OCI-LY7 (cell line): ENCODE measurements around the gene GPHA2. TPM values are rescaled to one million over a fixed set of nuclear protein-coding genes. Genes with fewer than 3 reads are reported as not detected.

ENCODE experiments used
- BruUV-seq: library from RNA; stranded (reverse); fragments of 400-500 nt; replicated peaks from 2 replicates; lab custom pipeline; 2021; lab: Mats Ljungman, UMichigan
- CTCF ChIA-PET: fragments of 300-600 bp; sonication (Branson Sonifier 250); formaldehyde crosslinking; loops from one replicate; lab custom pipeline; 2022; ENCODE audit warnings: antibody characterized with exemption; ENCODE audit not compliant: unreplicated experiment; lab: Charles Lee
- POLR2A ChIA-PET: fragments of 300-600 bp; sonication (Branson Sonifier 250); formaldehyde crosslinking; loops from one replicate; lab custom pipeline; 2022; ENCODE audit warnings: antibody characterized with exemption; lab: Charles Lee
- DNase-seq: peaks from one replicate; pipeline ENCODE4 v3.0.0-alpha.2; 2015; ENCODE audit warnings: low spot score
- H2AFZ ChIP-seq: fragments of 200-600 bp; sonication (generic), shearing (Covaris generic); 2 replicates; pipeline ENCODE4 v1.6.1; 2014; ENCODE audit warnings: mild to moderate bottlenecking, antibody characterized with exemption, low read length, moderate library complexity
- H3K27ac ChIP-seq: fragments of 200-600 bp; sonication (generic); 2 replicates; pipeline ENCODE4 v1.5.1; 2014; ENCODE audit warnings: mixed run types, low read depth, mild to moderate bottlenecking, moderate library complexity, low read length, inconsistent platforms; ENCODE audit not compliant: poor library complexity, severe bottlenecking
- H3K36me3 ChIP-seq: fragments of 200-600 bp; sonication (generic); 2 replicates; pipeline ENCODE4 v1.6.1; 2014; ENCODE audit warnings: mild to moderate bottlenecking, antibody characterized with exemption, low read length, moderate library complexity, mixed read lengths; ENCODE audit not compliant: insufficient read depth
- H3K4me1 ChIP-seq: fragments of 200-600 bp; sonication (generic); 2 replicates; pipeline ENCODE4 v1.5.1; 2014; ENCODE audit warnings: mild to moderate bottlenecking, low read length; ENCODE audit not compliant: insufficient read depth, poor library complexity, severe bottlenecking
- H3K4me2 ChIP-seq: fragments of 200-600 bp; sonication (generic); 2 replicates; pipeline ENCODE4 v1.6.1; 2014; ENCODE audit warnings: mild to moderate bottlenecking, low read length
- H3K4me3 ChIP-seq: fragments of 200-600 bp; sonication (generic); 2 replicates; pipeline ENCODE4 v1.5.1; 2014; ENCODE audit warnings: mild to moderate bottlenecking, low read depth, low read length; ENCODE audit not compliant: poor library complexity, severe bottlenecking
- H3K79me2 ChIP-seq: fragments of 200-600 bp; sonication (generic); 2 replicates; pipeline ENCODE4 v1.6.1; 2016; ENCODE audit warnings: low read depth, mild to moderate bottlenecking, low read length, moderate library complexity, mixed read lengths; ENCODE audit not compliant: insufficient read depth
- H3K9me2 ChIP-seq: fragments of 200-600 bp; sonication (generic); 2 replicates; pipeline ENCODE4 v1.6.1; 2016; ENCODE audit warnings: mild to moderate bottlenecking, low read length, mixed read lengths; ENCODE audit not compliant: insufficient read depth
- H3K9me3 ChIP-seq: fragments of 200-600 bp; sonication (generic); 2 replicates; pipeline ENCODE4 v1.6.1; 2014; ENCODE audit warnings: mild to moderate bottlenecking, mixed run types, low read length, mixed read lengths
- H4K20me1 ChIP-seq: fragments of 200-600 bp; sonication (generic); 2 replicates; pipeline ENCODE4 v1.6.1; 2014; ENCODE audit warnings: mild to moderate bottlenecking, antibody characterized with exemption, low read length, moderate library complexity, mixed read lengths; ENCODE audit not compliant: insufficient read depth
- CTCF ChIP-seq: fragments of 200-600 bp; sonication (generic); conservative IDR thresholded peaks from 2 replicates; pipeline ENCODE4 v1.5.1; 2014; ENCODE audit warnings: mild to moderate bottlenecking, antibody characterized with exemption, low read length, moderate library complexity, mixed read lengths
- EZH2phosphoT487 ChIP-seq: fragments of 200-600 bp; sonication (generic); IDR thresholded peaks from 2 replicates; pipeline ENCODE4 v1.6.1; 2018; ENCODE audit warnings: low read depth, borderline replicate concordance, mild to moderate bottlenecking, mixed run types, antibody characterized with exemption, low read length, moderate library complexity, mixed read lengths
- intact Hi-C: fragments of 100-400 bp; cut with micrococcal nuclease; formaldehyde crosslinking; loops from one replicate; pipeline ENCODE4 v1.10.0; 2022; ENCODE audit not compliant: unreplicated experiment
- total RNA-seq, 2 experiments: library from RNA; depleted of rRNA in 1 of 2; stranded (reverse); fragments of >200 nt in 1 of 2; shearing (Covaris generic) in 1 of 2; gene quantifications; 2 replicates each; pipeline ENCODE4 v1.2.3, GENCODE V29; 2014 to 2022

The GPHA2 gene
- total RNA-seq, 2 experiments from 2014 or later = not detected

GRCh38 chr11:64909653-64910343, 25.9 kb downstream of the GPHA2 start:
- no peaks in the 10 kb centered on the region for H3K9me2 ChIP-seq
- H3K79me2 ChIP-seq = no peaks in the 10 kb centered on the region
- peaks cover 71% of the 10 kb centered on the region for H3K36me3 ChIP-seq
- no peak overlapping the region for H3K4me2 ChIP-seq
- no peaks in the 10 kb centered on the region for H3K9me3 ChIP-seq
- no peak for TF ChIP-seq EZH2phosphoT487
- TF ChIP-seq CTCF = no peak
- no peak overlapping the region for H3K27ac ChIP-seq
- no peaks in the 10 kb centered on the region for H4K20me1 ChIP-seq
- intact Hi-C loops = loop anchor here (10.0 kb wide), 1 partner anchor 175 kb away; the partner anchor contains the start of genes CDCA5 and ZFPL1
- BruUV-seq = no TSS peak
- ChIA-PET POLR2A (no interaction called here), CTCF (no interaction called here)
- H2AFZ ChIP-seq = no peak overlapping the region
- H3K4me3 ChIP-seq = no peak overlapping the region
- DNase-seq = no peak
- no peaks in the 10 kb centered on the region for H3K4me1 ChIP-seq

- Histone ChIP-seq H3K27ac (no peak overlapping the region), H3K4me3 (no peak overlapping the region), H4K20me1 (no peaks in the 10 kb centered on the region), H3K4me2 (no peak overlapping the region), H3K36me3 (peaks cover 70% of the 10 kb centered on the region), H3K9me2 (no peaks in the 10 kb centered on the region), H3K9me3 (no peaks in the 10 kb centered on the region), H2AFZ (no peak overlapping the region), H3K4me1 (no peaks in the 10 kb centered on the region), H3K79me2 (no peaks in the 10 kb centered on the region)
- ChIA-PET POLR2A (no interaction called here), CTCF (no interaction called here)
- intact Hi-C loops = no loop called here
- TF ChIP-seq EZH2phosphoT487 = no peak
- no peak for TF ChIP-seq CTCF
- DNase-seq = no peak
- no TSS peak for BruUV-seq
Observed at GRCh38 chr11:64908766-64909165, 26.9 kb downstream of the GPHA2 start.

GRCh38 chr11:64906314-64906635, 29.4 kb downstream of the GPHA2 start:
- Histone ChIP-seq H3K9me3 (no peaks in the 10 kb centered on the region), H3K4me3 (no peak overlapping the region), H3K36me3 (peaks cover 66% of the 10 kb centered on the region), H3K79me2 (no peaks in the 10 kb centered on the region), H2AFZ (no peak overlapping the region), H4K20me1 (no peaks in the 10 kb centered on the region), H3K4me2 (no peak overlapping the region), H3K9me2 (no peaks in the 10 kb centered on the region), H3K27ac (no peak overlapping the region), H3K4me1 (no peaks in the 10 kb centered on the region)
- POLR2A ChIA-PET = no interaction called here
- intact Hi-C loops = no loop called here
- DNase-seq = no peak
- no TSS peak for BruUV-seq
- TF ChIP-seq CTCF (no peak), EZH2phosphoT487 (no peak)
- CTCF ChIA-PET = no interaction called here
